ENCODE results near the gene HS3ST1. TPM values are rescaled to one million over a fixed set of nuclear protein-coding genes. Genes with fewer than 3 reads are reported as not detected.

The HS3ST1 gene
- total RNA-seq, 2 donors from 2014 or later = 1.5 to 6.7 TPM

DNA sequence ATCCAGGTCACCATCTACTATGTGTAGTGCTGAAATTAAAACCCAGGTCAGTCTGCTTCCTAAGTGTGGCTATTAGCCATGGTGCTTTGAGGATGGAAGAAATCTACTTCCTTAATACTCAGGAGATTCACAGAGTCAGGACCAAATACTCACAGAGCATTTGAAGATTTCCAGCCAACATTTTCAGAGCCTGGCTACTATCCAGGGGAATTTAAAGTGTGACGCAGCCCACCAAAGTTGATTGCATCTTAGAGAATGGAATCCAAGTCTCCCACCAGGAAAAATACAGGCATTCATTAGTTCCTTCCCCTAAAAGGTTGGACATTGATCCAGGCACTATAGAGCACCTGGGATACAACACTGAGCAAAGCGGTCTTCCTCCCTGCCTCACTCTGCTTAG lies 83.8 kb downstream of the HS3ST1 start:
- H3K27me3 ChIP-seq (replicated peaks; ENCODE audit: insufficient read depth) = no peaks in the 10 kb centered on the region
- H3K9me3 ChIP-seq = no peaks in the 10 kb centered on the region
- H3K27ac ChIP-seq = no peak overlapping the region
- no peak for DNase-seq (ENCODE audit: low spot score)
- H3K36me3 ChIP-seq = no peaks in the 10 kb centered on the region
- H3K4me3 ChIP-seq = no peak overlapping the region
- no peaks in the 10 kb centered on the region for H3K4me1 ChIP-seq (replicated peaks)
- no peak for TF ChIP-seq POLR2AphosphoS5 (IDR thresholded peaks at IDR 0.05)
- no peak for TF ChIP-seq CTCF (IDR thresholded peaks at IDR 0.05)
- no peak for TF ChIP-seq POLR2A (IDR thresholded peaks at IDR 0.05)
- WGBS = 74% methylated on average over 2 of the region's 2 CpGs
- intact Hi-C loops (cut with DNase I) = no loop called here

DNA sequence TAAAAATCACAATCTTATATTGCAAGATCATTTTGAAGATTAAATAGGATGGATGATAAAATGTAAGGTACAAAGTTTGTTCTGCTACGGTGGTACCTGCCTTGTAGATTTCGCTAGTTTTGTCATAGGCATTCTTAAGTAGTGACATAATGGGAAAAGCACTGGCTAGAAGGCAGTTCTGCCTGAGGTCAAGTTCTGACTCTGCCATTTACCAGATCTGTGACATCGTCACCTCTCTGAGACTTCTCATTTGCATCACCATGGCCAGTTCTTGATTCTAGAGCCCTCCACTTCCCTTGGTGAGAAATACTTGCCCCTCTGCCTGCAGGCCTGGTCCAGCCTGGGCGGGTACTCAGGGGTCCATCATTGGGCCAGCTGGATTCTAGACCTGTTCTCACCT lies 85.2 kb downstream of the HS3ST1 start:
- Histone ChIP-seq H3K9me3 (no peaks in the 10 kb centered on the region), H3K4me3 (no peak overlapping the region), H3K36me3 (no peaks in the 10 kb centered on the region), H3K4me1 (replicated peaks) (no peaks in the 10 kb centered on the region), H3K27me3 (replicated peaks; ENCODE audit: insufficient read depth) (no peaks in the 10 kb centered on the region), H3K27ac (no peak overlapping the region)
- intact Hi-C loops (cut with DNase I) = no loop called here
- no peak for TF ChIP-seq POLR2A (IDR thresholded peaks at IDR 0.05)
- no peak for TF ChIP-seq POLR2AphosphoS5 (IDR thresholded peaks at IDR 0.05)
- 87% methylated on average over 4 of the region's 4 CpGs for WGBS
- DNase-seq (ENCODE audit: low spot score) = no peak

MicroRNAs within 50 kb of the gene (microRNA counts, 767-probe panel; counts per million panel counts)
- microRNA hsa-miR-572 = 0 to 431 counts per million in 2 donors

Small RNAs within 50 kb of the gene (microRNA-seq; reads per million reads assigned to microRNA genes)
- not detected for gene MIR572

Small RNAs within 50 kb of the gene (small RNA-seq; reads per million reads assigned to genes)
- gene MIR572 = 0 reads per million in 2 donors
- 0 reads per million in 2 donors for gene RNA5SP156

All from prostate gland (tissue), 2 donors.